GM19395 (cell line): ENCODE data around the gene FAM227A.
A peak's percentile ranks its signal among the peaks of the same experiment; 100 is the strongest.

Source experiments
- ATAC-seq: cut with Tn5 transposase; IDR thresholded peaks from one replicate; pipeline ENCODE4 v1.9.1; 2021; ENCODE audit warnings: mild to moderate bottlenecking, moderate library complexity; ENCODE audit not compliant: unreplicated experiment

Gene FAM227A

DNA sequence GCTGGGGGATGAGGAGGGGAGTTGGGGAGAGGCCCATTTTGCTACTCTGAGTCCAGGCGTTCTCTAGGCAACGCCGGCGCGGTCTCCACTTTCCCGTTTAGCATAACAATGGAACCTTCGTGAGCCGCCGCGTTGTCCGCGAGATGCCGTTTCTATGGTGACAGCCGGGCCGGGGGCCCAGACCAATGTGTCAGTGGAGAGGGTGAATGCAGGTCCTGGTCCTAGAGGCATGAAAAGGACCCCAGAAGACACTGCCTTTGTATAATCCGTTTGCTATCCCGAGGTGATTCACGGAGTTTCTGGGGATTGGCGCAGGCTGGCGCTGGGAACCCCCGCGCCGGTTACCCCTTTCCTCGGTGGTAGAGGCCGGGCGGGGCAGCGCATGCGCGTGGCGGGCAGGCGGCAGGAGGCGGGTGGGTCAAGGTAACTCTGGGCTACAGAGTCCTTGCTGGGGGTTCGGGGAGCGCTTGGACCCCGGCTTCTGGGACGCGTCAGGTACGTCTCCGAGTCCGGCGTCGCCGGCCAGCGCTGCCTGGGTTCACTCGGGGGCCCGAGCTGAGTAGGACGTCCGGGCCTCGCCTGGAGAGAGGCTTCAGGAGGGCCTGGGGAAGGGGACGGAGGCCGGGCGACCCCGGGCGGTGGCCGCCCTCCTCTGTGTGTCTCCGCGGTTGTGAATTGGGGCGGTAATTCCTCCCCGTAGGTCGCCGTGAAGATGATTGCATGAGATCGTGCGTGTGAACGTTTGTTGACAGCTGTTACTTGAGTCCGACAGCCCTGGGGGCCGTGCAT lies at the start of gene FAM227A, which contains the start of gene CBY1:
Gene FAM227A, minus strand, starts transcription at position 137 of the 789 bp plus-strand sequence. CDS start 6,224 bp downstream, outside the sequence.
Gene CBY1, plus strand, starts transcription at position 383 of the 789 bp plus-strand sequence. CDS start 11,417 bp downstream, outside the sequence.
- ATAC-seq: peak; percentile 72

DNA sequence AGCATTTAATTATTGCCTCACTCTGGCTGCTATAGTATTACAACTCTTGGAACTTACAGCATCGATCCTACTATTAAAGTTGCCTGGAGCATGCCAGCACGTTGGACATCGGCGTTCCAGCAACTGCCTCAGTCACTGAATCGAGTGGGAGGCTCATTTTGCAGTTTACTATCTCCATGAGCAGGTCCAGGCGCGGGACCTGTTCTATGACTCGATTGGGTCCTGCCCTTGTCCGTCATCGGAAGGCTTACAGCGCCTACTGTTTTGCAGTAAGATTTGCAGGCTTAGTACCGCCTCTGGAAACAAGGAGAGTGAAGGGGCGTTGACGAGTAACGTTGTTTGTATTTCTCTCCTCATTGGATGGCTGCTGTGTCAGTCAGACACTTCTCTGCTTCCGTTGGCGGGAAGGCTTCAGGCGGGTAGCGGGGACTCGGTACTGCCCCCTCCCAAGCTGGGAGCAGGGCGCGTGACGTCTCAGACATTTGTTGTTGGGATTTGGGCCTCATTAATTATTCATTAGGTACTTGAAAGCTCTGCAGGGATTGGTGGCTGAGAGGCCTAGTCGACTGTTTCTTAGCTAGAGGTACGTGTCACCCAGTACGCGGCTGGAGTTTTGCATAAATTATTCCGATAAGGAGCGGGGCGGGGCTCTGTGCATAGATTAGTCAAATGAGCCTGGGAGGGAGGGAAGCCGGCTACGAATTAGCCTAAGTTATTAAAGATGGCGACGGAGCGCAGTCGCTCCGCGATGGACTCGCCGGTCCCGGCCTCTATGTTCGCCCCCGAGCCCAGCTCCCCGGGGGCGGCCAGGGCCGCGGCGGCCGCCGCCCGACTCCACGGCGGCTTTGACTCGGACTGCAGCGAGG lies 49.3 kb upstream of the FAM227A start, which contains the start of gene GTPBP1:
Gene GTPBP1, plus strand, starts transcription at position 710 of the 866 bp plus-strand sequence. Its CDS starts 12 bp downstream, at position 722.
- ATAC-seq: peak; percentile 82

DNA sequence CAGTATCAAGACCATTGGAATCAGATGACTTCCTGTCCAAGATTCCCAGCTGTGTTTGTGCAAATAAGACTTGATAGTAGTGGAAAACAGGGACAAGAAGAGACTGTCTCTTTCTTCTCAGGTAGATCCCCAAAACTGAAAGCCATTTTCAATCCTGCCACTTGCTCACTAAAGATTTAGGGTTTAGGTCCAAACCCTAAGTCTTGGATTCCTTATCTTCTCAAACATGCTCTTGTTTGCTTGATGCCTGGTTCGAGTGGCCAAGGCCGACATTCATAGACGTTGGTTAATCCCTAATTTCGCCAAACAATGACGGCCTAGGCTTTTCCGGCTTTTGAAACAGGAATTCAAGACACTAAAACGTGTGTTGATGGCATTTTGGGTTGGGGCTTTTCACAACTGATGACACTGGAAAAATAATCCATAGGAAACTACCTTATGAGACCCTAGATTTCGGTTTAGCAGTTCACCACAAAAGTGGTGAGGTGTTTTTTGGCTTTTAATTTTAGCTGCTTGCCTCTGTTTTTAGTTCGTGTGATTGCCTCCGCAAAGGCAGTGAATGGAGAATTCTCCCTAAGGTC lies 48.6 kb upstream of the FAM227A start:
- ATAC-seq: no peak

DNA sequence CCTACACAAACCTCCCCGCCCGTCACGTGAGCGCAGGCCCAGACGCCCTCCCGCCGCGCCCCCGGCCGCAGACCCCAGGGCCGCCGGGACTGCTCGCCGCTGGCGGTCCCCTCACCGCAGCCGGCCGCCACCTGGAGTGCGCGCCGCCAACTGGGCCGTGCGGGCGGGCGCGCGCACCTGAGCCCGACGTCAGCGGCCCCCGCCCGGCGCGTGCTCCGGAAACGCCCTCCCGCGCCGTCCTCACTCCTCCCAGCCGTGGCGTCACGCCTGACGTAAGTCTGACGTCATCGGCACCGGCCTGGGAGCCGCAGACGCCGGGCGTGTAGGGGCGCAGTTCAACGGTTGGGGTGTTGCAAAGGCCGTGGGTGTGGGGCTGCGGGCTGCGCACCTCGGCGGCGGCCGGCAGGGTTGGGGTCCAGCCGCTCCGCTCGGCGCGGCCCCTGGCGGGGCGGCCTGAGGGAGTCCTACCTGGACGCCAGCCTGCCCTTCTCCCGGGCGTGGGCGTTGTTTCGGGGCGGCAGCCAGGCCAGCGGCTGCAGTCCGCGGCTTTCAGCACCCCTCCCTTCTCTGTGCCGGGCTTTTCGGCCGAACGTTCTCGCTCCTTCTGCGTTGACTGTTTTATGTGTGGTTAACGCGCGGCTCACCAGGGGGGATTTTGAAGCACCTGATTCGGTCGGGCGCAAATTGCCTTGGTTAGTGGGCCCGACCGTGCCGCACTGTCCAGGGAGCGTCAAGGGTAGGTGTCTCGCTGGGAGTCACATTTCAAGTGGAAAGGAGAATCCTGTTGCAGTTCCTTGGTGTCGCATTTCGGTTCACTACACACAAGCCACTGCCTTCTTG lies 44.8 kb upstream of the FAM227A start, which contains the start of gene JOSD1:
Gene JOSD1, minus strand, starts transcription at position 155 of the 840 bp plus-strand sequence. CDS start 956 bp downstream, outside the sequence.
- ATAC-seq: peak; percentile 32

DNA sequence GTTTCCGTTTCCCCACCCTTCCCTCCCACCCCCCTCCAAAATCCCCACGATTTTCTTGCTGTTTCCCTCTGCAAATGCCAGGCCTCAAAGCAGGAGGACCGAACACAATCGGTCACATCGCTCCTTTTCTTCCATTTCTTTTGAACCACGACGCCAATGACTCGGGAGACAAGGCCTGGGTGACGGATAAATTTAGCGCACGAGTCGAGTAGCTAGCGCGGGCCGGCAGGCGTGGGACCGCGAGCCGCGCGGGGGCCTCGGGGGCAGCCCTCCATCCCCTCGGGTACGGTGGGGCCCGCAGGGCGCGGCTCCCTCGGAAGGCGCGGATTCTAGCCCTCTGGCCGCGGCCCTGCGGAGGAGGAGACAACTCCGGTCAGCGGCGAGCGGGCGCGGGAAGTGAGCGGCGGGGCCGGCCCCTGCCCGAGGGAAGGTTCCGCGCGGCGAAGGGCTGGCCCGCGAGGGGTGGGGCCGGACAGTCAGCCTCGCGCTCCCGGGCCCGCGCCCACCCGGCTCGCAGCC lies 44.1 kb upstream of the FAM227A start:
- peak; percentile 8 for ATAC-seq

DNA sequence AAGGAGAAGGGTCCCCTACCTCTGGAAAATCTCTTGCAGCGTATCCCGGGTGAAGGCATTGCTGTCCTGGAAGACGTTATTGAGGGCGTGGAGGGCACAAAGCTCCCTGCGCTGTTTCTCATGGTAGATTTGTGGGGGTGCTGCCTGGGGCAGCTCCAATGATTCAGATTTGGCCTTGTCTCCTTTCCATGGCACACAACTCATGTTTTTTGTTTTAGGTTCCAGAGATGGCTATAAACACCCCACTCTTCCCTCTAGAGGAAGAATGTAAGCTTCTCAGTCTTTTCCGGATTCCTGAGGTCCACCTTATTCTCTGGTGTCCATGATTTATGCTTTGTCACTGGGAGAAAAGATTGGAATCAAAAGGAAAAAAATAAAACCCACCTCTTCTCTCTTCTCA lies 43.6 kb upstream of the FAM227A start:
- no peak for ATAC-seq

DNA sequence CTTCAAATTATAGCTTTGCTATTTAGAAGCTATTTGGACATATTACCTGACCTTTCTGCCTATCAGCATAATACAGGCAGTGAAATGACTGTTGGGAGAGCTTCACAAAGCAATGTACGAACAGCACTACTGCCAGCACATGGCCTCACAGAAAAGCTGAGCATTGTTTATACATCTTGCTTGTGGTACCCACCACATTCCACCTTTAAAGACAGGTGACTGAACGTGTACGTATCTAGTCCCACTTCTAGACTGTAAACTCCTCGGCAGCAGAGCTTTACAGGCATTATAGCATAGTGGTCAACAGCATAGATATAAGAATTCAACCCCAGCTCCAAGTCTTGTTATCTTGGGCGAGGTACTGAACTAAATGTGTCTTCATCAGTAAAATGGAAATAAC lies 43.0 kb upstream of the FAM227A start:
- ATAC-seq: no peak

DNA sequence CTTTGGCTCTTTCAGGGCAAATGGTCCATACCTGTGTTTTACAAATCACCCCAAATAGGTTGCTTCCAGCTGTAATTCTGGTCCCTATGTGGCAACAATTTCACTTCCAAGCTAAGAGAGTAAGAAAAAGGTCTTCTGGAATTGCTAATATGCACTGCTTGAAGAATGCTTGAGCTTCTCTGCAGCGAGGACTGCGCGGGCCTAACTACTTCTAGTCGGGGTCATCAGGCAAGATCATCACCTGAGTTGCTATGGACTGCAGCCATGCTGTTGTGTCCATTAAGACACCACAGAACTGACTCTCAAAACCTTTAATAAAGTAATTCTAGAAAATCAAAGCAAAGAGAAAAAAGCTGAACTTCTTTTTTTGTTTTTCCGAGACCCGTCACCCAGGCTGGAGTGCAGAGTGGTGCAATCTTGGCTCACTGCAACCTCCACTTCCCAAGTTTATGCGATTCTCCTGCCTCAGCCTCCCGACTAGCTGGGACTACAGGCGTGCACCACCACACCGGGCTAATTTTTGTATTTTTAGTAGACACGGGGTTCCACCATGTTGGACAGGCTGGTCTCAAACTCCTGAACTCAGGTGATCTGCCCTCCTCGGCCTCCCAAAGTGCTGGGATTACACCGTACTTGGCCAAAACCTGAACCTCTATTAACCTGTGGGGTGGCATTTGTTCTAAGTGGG lies 42.4 kb upstream of the FAM227A start:
- ATAC-seq: no peak

DNA sequence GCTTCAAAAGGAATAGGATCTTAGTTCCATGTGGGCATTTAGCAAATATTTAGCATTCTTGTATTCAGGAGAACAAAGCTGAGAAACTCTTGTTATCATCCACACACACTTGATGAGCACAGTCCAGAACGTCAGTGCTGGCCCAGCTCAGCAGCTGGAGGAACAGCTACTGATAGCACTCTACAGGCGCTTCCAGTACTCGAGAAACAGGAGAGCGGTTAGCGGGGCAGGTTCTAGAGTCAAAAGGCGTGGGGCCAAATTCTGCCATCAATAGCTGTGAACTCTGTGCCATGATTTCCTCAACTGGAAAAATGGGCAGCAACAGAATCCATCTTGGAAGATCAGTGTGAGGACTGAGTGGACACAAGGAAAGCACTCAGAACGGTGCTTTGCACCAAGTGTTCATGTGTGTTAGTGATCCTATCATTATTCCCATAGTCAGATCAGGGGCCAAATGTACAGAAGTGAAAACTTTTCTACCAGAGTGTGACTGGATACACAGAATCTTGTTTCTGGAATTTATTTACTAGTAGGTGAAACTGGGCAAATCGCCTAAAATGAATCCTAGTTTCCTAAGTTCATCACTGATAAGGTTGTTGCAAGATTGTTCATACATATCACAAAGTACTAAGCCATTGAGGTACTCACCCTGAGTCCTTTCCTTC lies 41.4 kb upstream of the FAM227A start:
- ATAC-seq: no peak

DNA sequence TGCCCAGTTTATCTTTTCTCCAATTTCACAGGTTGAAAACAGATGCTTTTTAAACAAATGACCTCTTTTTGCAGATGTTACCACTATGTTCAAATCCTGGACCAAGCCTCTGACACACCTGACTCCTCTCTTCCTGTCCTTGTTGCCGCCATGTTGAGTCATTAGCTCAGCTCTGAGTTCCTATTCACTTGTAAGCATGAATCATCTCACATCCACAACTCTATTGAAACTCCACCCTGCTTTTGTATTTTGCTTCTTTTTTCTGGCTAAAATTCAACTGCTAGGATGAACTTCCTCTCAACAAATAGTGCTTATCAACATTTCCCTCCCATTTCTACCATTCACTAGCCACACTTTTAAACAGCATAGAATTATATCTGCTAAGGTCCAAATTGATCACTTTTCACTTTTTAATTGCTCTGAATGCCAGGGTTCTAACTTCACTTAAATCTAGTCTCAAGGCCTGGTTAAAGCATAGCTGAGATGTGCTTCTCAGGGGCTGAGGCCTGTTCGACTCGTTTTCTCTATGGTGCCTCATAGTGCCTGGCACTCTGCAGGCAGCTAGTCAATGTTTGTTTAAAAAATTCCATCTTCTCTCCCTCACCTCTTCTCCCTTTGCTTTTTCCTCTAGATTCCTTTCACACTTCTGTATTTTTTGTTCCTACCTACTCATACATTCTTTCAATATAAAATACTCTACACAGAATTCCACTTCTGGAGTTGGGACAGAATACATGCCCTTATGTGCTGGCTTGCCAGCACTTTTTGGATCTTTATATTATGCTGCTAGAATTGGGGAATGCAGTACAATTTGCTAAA lies 40.6 kb upstream of the FAM227A start:
- ATAC-seq: no peak

DNA sequence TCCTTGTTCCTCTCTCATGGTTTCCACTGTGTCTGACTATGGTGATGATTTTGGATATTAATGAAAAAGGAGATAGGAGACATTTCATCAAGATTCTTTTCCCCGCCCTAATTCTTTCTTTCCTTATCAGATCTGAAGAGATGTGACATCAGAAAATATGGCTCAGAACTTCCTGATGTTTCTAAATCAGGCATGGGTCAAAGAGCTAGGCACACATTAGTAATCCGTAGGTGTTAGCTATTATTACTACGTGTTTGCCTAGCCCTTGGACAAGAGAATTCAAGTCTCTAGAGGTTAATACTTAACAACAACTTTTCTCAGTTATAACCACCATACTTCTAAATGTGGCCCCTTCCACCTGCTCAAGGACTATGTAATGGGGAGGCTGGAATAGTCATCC lies 38.7 kb upstream of the FAM227A start:
- ATAC-seq: no peak

DNA sequence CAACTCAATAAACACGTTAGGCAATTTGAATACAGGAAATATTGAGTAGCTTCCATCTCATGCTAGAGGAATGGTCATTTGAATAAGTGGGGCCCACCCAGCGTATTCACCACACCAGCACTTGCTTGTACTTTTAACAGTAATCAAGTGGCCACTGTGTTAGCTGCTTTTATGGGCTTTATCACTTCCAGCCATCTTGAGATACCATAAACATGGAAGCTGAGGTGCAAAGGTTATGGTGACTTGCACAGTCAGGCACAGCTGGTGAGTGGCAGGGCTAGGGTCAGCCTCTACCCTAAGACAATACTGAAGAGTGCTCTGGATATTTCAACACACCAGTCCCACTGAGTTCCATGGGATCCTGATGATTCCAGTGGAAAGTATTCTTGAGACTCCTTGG lies 37.9 kb upstream of the FAM227A start:
- ATAC-seq: no peak

DNA sequence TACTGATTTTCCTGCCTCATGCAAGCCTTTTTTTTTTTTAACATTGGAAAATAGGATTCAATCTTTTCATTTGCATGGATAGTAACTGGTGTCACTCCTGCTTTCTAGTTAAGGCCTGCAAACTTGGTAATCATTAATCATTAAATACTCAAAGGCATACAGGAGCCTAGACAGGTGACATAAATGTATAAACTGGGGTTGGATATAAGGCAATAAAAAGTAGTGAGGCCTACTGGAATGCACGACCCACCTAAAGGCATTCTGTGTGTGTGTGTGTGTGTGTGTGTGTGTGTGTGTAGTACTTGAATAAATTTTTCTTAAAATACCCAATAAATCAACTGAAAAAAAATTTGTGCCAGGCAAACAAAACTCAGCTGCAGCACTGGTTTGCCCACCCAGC lies 33.5 kb upstream of the FAM227A start:
- no peak for ATAC-seq

DNA sequence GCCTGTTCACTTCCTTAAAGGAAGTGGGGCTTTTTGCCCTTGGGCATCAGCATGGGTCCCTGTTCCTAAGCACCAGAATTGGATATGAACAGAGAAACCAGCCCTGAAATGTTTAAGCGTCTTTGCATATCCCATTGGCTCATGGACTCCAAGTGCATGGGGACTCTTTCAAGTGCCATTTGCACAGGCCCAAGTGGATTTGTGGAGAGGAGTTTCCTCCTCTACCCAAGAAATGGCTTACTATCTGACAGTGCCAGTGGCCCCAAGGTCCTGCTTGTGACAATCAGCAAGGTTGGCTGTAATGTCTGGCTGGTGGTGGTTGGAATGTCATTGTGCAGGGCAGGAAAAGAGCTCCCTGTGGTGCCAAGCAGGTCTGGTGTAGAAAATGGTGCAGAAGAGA lies 29.6 kb upstream of the FAM227A start:
- no peak for ATAC-seq

DNA sequence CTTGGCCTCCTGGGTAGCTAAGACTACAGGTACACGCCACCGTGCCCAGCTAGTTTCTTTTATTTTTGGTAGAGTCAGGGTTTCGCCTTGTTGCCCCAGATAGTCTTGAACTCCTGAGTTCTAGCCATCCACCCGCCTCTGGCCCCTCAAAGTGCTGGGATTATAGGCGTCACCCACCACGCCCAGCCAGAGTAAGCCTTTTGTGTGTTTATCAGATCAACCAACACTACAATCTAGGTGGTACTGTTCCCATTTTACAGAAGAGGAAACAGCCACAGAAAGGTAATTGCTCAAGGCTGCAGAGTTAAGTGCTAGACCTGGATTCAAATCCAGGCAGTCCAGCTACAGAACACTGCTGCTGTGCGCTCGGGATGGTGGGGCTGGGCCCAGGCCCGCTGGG lies 28.7 kb upstream of the FAM227A start:
- no peak for ATAC-seq

DNA sequence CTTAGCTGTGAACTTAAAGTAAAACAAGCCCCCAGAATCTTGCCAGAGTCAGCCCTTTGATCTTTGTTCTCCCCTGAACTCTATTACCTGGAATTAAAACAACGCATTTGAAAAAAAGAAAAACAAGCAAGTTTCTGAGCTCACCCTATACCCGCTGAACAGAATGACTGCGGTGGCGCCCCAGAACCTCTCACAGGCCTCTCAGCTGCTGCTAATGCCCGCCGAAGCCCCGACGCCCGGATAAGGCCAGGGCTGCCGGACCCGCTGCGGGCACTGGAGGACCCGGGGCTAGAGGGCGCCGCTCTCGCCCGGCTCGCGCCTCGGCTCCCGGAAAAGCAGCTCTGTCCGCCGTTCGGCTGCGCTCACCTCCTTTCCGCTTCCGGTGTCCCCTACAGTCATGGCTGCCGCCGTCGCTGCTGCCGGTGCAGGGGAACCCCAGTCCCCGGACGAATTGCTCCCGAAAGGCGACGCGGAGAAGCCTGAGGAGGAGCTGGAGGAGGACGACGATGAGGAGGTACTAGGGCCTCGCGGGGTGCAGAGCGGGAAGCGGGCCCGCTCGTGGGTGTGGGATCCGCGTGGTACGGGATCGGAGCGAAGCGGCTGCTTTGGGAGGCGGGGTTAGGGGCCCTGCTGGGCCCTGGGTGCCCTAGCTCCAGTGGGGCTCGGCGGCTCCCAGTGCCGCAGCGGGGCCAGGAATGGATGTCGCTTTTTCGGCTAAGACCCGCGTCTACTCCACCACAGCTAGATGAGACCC lies 25.6 kb upstream of the FAM227A start, which contains the start of gene TOMM22:
Gene TOMM22, plus strand, starts transcription at position 376 of the 754 bp plus-strand sequence. Its CDS starts 22 bp downstream, at position 398.
- peak; percentile 90 for ATAC-seq

DNA sequence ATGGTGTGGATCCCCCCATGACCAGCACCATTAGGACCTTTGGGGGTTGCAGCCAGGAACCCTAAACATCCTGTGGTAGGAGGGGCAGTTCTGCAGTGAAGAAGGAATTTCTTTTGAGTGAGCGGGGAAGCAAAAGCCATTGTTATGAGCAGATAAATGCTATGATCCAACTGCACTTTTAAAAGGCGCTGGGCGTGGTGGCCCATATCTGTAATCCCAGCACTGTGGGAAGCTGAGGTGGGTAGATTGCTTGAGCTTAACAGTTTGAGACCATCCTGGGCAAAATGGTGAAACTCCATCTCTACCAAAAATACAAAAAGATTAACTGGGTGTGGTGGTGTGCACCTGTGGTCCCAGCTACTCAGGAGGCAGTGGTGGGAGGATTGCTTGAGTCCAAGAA lies 19.6 kb upstream of the FAM227A start:
- no peak for ATAC-seq
